Measurements from ENCODE around the gene LINC00305.

LINC00305 gene

DNA sequence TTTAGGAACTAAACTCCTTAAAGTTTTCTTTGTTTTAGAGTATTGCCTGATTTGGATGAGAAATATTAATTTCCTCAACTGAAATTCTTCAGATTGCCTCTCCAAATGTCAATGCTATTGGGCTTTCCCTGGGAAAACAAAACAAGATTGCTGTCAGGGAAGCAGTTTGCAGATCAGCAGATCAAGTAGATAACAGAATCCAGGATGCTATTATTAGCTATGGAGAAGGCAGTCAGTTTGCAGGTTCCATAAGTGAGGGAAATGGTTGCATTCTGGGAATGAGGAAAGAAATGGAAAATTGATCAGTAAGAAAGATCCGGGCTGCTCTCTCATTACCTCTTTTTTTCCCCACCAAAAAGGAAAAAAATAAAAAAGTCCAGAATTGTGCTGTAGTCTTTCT, 11.0 kb downstream of the LINC00305 start:
- H3K27ac ChIP-seq (ENCODE audit: poor library complexity, severe bottlenecking): no peak overlapping the region
- TF ChIP-seq, protein P1, sequence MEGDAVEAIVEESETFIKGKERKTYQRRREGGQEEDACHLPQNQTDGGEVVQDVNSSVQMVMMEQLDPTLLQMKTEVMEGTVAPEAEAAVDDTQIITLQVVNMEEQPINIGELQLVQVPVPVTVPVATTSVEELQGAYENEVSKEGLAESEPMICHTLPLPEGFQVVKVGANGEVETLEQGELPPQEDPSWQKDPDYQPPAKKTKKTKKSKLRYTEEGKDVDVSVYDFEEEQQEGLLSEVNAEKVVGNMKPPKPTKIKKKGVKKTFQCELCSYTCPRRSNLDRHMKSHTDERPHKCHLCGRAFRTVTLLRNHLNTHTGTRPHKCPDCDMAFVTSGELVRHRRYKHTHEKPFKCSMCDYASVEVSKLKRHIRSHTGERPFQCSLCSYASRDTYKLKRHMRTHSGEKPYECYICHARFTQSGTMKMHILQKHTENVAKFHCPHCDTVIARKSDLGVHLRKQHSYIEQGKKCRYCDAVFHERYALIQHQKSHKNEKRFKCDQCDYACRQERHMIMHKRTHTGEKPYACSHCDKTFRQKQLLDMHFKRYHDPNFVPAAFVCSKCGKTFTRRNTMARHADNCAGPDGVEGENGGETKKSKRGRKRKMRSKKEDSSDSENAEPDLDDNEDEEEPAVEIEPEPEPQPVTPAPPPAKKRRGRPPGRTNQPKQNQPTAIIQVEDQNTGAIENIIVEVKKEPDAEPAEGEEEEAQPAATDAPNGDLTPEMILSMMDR (IDR thresholded peaks at IDR 0.05; ENCODE audit: poor library complexity, severe bottlenecking): no peak

DNA sequence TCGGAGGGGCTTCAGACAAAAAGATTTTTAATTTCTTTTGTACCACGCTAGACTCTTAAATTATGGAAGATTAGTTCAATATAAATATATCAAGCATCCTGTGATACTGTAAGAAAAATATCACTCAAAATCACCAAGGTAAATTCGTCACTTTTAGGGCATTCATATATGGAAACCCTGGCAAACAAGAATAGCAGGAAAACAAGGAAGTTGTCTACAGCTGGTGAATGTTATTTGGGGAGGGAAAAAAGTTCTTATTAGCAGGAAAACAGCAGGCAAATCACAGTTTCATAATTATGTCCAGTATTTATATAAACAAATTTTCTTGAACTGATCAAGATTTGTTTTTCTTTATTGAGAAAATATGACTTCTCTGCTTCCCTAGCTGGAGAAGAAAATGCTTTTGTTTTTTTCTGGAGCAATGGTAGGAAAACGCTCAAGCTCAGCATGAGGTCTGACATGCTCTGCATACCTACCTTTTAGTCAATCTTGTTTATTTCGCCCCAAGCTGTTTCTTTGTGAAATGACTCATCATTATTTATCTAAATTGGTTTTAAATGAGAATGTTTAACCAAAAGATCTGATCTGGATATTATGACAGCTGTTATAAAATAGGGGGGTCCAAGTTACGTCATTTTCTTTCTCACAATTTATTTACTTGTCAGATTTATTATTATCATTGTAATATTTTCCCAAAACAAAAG, 14.7 kb downstream of the LINC00305 start:
- no peaks in the 10 kb centered on the region for H3K4me1 ChIP-seq (ENCODE audit: insufficient read depth, poor library complexity, severe bottlenecking)
- no peak overlapping the region for H3K27ac ChIP-seq (ENCODE audit: poor library complexity, severe bottlenecking)
- TF ChIP-seq, protein P1 (IDR thresholded peaks at IDR 0.05; ENCODE audit: poor library complexity, severe bottlenecking): no peak
- H3K4me3 ChIP-seq (ENCODE audit: severe bottlenecking): no peak overlapping the region
- no peaks in the 10 kb centered on the region for H3K36me3 ChIP-seq (ENCODE audit: low read depth)
- DNase-seq (ENCODE audit: low spot score) (no peak), ATAC-seq (ENCODE audit: low read depth) (no peak)
- peaks cover 19% of the 10 kb centered on the region for H3K27me3 ChIP-seq (ENCODE audit: insufficient read depth, poor library complexity, severe bottlenecking)
- no peaks in the 10 kb centered on the region for H3K9me3 ChIP-seq (ENCODE audit: severe bottlenecking)

More for the DNA sequence above, 11.0 kb downstream of the LINC00305 start:
- Histone ChIP-seq H3K4me1 (ENCODE audit: insufficient read depth, poor library complexity, severe bottlenecking) (no peaks in the 10 kb centered on the region), H3K36me3 (ENCODE audit: low read depth) (no peaks in the 10 kb centered on the region), H3K4me3 (ENCODE audit: severe bottlenecking) (no peak overlapping the region), H3K27me3 (ENCODE audit: insufficient read depth, poor library complexity, severe bottlenecking) (peaks cover 19% of the 10 kb centered on the region), H3K9me3 (ENCODE audit: severe bottlenecking) (no peaks in the 10 kb centered on the region)
- no peak for ATAC-seq (ENCODE audit: low read depth)
- no peak for DNase-seq (ENCODE audit: low spot score)

DNA sequence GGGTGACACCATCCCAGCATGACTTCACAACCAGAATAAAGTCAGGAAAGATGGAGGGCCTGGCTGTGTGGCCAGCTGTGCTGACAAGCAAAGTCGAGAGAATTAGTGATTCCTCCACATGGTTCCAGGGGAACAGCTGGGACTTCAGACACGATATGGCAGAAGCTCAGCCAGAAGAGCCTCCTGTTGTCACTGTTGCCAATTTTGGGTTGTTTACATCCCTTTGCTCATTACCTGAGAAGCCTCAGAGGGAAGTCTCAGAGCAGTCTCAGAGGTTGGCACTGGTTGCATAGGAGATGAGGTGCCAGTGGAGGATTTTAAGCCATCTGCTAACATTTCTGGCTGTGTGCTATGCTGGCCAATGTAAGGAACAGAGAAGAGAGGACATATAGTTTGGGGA, 16.0 kb downstream of the LINC00305 start:
- no peak for ATAC-seq (ENCODE audit: low read depth)
- no peak for DNase-seq (ENCODE audit: low spot score)

DNA sequence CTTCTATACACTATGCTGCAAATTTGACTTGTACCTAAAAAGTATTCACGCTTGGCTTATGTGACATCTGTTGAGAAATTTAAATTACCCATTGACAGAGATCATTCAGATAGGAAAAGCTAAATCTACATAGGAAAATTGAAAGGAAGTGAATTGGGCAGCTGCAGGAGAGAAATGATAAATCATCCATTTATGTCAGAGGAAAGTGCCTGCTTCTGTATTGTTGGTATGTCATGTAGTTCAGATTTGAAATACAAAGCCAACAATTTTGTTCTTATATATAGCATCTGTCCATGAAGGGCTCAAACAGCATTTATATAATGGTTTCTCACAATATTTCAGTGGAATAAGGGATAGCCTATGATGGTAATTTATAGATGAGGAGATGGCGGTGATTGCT, 17.6 kb downstream of the LINC00305 start:
- no peaks in the 10 kb centered on the region for H3K36me3 ChIP-seq (ENCODE audit: low read depth)
- DNase-seq (ENCODE audit: low spot score): no peak
- no peaks in the 10 kb centered on the region for H3K9me3 ChIP-seq (ENCODE audit: severe bottlenecking)
- H3K27ac ChIP-seq (ENCODE audit: poor library complexity, severe bottlenecking): no peak overlapping the region
- H3K4me3 ChIP-seq (ENCODE audit: severe bottlenecking): no peak overlapping the region
- TF ChIP-seq, protein P1 (IDR thresholded peaks at IDR 0.05; ENCODE audit: poor library complexity, severe bottlenecking): no peak
- peaks cover 4% of the 10 kb centered on the region for H3K27me3 ChIP-seq (ENCODE audit: insufficient read depth, poor library complexity, severe bottlenecking)
- no peaks in the 10 kb centered on the region for H3K4me1 ChIP-seq (ENCODE audit: insufficient read depth, poor library complexity, severe bottlenecking)
- no peak for ATAC-seq (ENCODE audit: low read depth)

More for the DNA sequence above, 16.0 kb downstream of the LINC00305 start:
- TF ChIP-seq, protein P1 (IDR thresholded peaks at IDR 0.05; ENCODE audit: poor library complexity, severe bottlenecking): no peak
- Histone ChIP-seq H3K27me3 (ENCODE audit: insufficient read depth, poor library complexity, severe bottlenecking) (peaks cover 8% of the 10 kb centered on the region), H3K27ac (ENCODE audit: poor library complexity, severe bottlenecking) (no peak overlapping the region), H3K36me3 (ENCODE audit: low read depth) (no peaks in the 10 kb centered on the region), H3K4me3 (ENCODE audit: severe bottlenecking) (no peak overlapping the region), H3K4me1 (ENCODE audit: insufficient read depth, poor library complexity, severe bottlenecking) (no peaks in the 10 kb centered on the region), H3K9me3 (ENCODE audit: severe bottlenecking) (no peaks in the 10 kb centered on the region)

DNA sequence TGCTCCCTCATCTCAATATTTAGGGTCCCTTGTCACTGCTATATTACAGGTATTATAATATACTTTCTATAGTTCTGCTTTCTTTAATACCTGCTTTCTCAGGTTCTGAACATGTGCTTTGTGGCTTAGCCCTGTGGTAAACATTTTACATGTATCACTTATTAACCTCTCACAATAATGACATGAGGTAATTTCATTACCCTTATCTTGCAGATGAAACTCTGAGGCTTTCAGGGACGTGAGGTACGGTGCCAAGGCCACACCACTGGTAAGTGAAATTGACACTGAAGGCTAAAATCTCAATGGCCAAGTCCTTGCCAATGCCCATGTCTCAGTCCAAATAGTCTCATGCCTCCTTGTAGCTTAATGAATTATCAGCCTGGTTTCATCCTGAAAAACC, 21.7 kb downstream of the LINC00305 start:
- ATAC-seq (ENCODE audit: low read depth): no peak
- TF ChIP-seq, protein P1 (IDR thresholded peaks at IDR 0.05; ENCODE audit: poor library complexity, severe bottlenecking): no peak
- no peak overlapping the region for H3K4me3 ChIP-seq (ENCODE audit: severe bottlenecking)

More for the DNA sequence above, 21.7 kb downstream of the LINC00305 start:
- H3K9me3 ChIP-seq (ENCODE audit: severe bottlenecking): no peaks in the 10 kb centered on the region
- H3K4me1 ChIP-seq (ENCODE audit: insufficient read depth, poor library complexity, severe bottlenecking): no peaks in the 10 kb centered on the region
- H3K36me3 ChIP-seq (ENCODE audit: low read depth): no peaks in the 10 kb centered on the region
- no peak for DNase-seq (ENCODE audit: low spot score)
- no peak overlapping the region for H3K27ac ChIP-seq (ENCODE audit: poor library complexity, severe bottlenecking)
- H3K27me3 ChIP-seq (ENCODE audit: insufficient read depth, poor library complexity, severe bottlenecking): peaks cover 4% of the 10 kb centered on the region

Data from RWPE2 (cell line).